ENCODE measurements around the gene STON2.
A peak's percentile ranks its signal among the peaks of the same experiment; 100 is the strongest.

STON2 gene

DNA sequence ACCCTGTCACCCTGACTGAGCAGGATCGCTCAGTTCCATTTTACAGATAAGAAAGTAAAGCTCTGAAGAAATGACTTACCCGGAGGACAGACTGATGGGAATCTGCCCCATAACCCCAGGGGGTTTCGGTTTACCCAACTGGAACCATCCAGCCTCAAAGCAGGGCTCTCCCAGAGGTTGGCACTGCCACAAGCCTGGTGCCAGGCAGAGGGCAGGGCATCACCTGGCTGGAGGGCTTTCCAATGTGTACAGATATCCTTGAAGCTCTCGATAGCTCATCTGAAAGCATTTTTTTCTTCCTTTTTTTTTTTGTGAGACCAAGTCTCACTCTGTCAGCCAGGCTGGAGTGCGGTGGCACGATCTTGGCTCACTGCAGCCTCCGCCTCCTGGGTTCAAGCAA is 33.2 kb downstream of the STON2 start:
- Mint-ChIP-seq H3K4me3 (no peak overlapping the region), H3K9me3 (no peaks in the 10 kb centered on the region), H3K27me3 (ENCODE audit: low read depth) (no peaks in the 10 kb centered on the region), H3K4me1 (peaks cover 23% of the 10 kb centered on the region), H3K27ac (no peak overlapping the region), H3K36me3 (ENCODE audit: low read depth) (no peaks in the 10 kb centered on the region)
- TF ChIP-seq CTCF (IDR thresholded peaks at IDR 0.05; ENCODE audit: unreplicated experiment in 3 of 3), result no peak

GRCh38 chr14:81366214-81366613 is 33.9 kb downstream of the STON2 start:
- H3K9me3 Mint-ChIP-seq, result no peaks in the 10 kb centered on the region
- peaks cover 23% of the 10 kb centered on the region for H3K4me1 Mint-ChIP-seq
- no peaks in the 10 kb centered on the region for H3K27me3 Mint-ChIP-seq (ENCODE audit: low read depth)
- H3K36me3 Mint-ChIP-seq (ENCODE audit: low read depth), result peaks cover 3% of the 10 kb centered on the region
- H3K27ac Mint-ChIP-seq, result no peak overlapping the region
- no peak overlapping the region for H3K4me3 Mint-ChIP-seq
- no peak for TF ChIP-seq CTCF (IDR thresholded peaks at IDR 0.05; ENCODE audit: unreplicated experiment in 3 of 3)

DNA sequence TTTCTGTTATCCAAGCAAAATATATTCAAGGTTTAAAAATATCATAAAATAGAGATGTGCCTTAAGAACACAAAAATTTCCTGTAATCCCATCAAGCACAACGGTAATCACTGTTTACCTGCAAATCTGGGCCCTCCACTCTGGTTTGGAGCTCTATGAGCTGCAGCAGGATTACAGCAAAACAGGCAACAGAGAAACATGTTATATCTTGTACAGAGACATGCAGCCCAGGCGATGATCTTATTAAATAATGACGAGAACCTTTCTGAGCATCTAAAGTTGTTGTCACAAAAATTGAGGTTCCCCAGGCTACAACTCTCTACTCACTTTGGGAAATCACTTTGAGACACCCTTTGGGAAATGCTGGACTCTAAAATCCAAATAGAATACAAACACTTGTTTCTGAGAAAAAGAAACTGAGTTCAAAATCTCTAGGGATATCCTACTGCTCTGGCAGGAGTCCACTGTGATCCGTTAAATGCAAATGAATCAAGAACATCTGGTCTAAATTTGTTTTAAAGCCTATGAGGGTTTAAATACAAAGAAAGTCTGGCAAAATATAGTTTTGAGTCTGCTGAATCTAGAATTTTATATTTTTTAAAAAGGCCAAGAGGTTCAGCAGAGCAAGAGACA is 36.3 kb downstream of the STON2 start:
- Mint-ChIP-seq H3K36me3 (ENCODE audit: low read depth) (peaks cover 6% of the 10 kb centered on the region), H3K27ac (peak overlapping the region; percentile 40 to 43 (median 42)), H3K27me3 (ENCODE audit: low read depth) (no peaks in the 10 kb centered on the region), H3K9me3 (no peaks in the 10 kb centered on the region), H3K4me3 (no peak overlapping the region), H3K4me1 (peaks cover 23% of the 10 kb centered on the region)
- TF ChIP-seq CTCF (IDR thresholded peaks at IDR 0.05; ENCODE audit: unreplicated experiment in 3 of 3), result no peak

GRCh38 chr14:81353691-81354323 is 46.3 kb downstream of the STON2 start:
- TF ChIP-seq CTCF (IDR thresholded peaks at IDR 0.05; ENCODE audit: unreplicated experiment in 3 of 3), result no peak
- Mint-ChIP-seq H3K9me3 (peaks cover 15% of the 10 kb centered on the region), H3K27ac (no peak overlapping the region), H3K4me3 (no peak overlapping the region), H3K36me3 (ENCODE audit: low read depth) (peaks cover 37% of the 10 kb centered on the region), H3K4me1 (no peaks in the 10 kb centered on the region), H3K27me3 (ENCODE audit: low read depth) (no peaks in the 10 kb centered on the region)

GRCh38 chr14:81352413-81352812 is 47.7 kb downstream of the STON2 start:
- no peaks in the 10 kb centered on the region for H3K27me3 Mint-ChIP-seq (ENCODE audit: low read depth)
- H3K27ac Mint-ChIP-seq, result no peak overlapping the region
- peaks cover 33% of the 10 kb centered on the region for H3K36me3 Mint-ChIP-seq (ENCODE audit: low read depth)
- peaks cover 15% of the 10 kb centered on the region for H3K9me3 Mint-ChIP-seq
- no peak for TF ChIP-seq CTCF (IDR thresholded peaks at IDR 0.05; ENCODE audit: unreplicated experiment in 3 of 3)
- no peak overlapping the region for H3K4me3 Mint-ChIP-seq
- no peaks in the 10 kb centered on the region for H3K4me1 Mint-ChIP-seq

DNA sequence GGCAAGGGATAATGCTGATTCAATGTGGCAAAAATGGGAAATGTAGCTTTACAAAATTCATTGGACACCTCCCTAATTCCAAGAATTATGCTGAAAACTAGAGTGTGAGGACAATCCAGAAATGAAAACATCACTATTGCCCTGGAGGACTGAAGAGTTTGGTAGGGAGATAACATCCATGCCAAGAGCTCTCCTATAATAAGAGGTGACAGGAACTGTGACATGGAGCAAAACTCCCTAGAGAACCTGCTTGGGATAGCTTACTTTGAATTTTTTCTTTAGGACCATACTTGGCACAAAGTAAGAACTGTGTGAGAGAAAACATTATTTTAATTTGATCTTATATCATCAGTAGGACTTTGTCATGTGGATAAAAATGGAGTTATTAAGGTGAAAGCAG is 48.9 kb downstream of the STON2 start:
- Mint-ChIP-seq H3K4me1 (no peaks in the 10 kb centered on the region), H3K27me3 (ENCODE audit: low read depth) (no peaks in the 10 kb centered on the region), H3K36me3 (ENCODE audit: low read depth) (peaks cover 30% of the 10 kb centered on the region), H3K4me3 (no peak overlapping the region), H3K9me3 (peaks cover 13% of the 10 kb centered on the region), H3K27ac (peak overlapping the region in 1 of 3 experiments; percentile 25)
- TF ChIP-seq CTCF (IDR thresholded peaks at IDR 0.05; ENCODE audit: unreplicated experiment in 3 of 3), result no peak
